Neural crest cell (in vitro differentiated cells): ENCODE data around the gene OGA. TPM values are rescaled to one million over a fixed set of nuclear protein-coding genes. Genes with fewer than 3 reads are reported as not detected.

ENCODE experiments used
- DNase-seq: peaks from one replicate; pipeline ENCODE4 v3.0.0; 2021; ENCODE audit warnings: low read depth, mixed read lengths, low spot score
- H3K27ac Mint-ChIP-seq: one replicate; pipeline ENCODE4 v1.8.0; 2021; ENCODE audit warnings: mild to moderate bottlenecking, mixed read lengths; ENCODE audit not compliant: unreplicated experiment
- H3K27me3 Mint-ChIP-seq: 2 replicates; pipeline ENCODE4 v1.8.0; 2021; ENCODE audit warnings: low read depth, mild to moderate bottlenecking, mixed read lengths
- H3K36me3 Mint-ChIP-seq: 2 replicates; pipeline ENCODE4 v1.8.0; 2021; ENCODE audit warnings: low read depth, mild to moderate bottlenecking, mixed read lengths
- H3K4me1 Mint-ChIP-seq: 2 replicates; pipeline ENCODE4 v1.8.0; 2021; ENCODE audit warnings: mixed read lengths
- H3K4me3 Mint-ChIP-seq: one replicate; pipeline ENCODE4 v1.8.0; 2021; ENCODE audit warnings: mild to moderate bottlenecking, mixed read lengths
- H3K9me3 Mint-ChIP-seq: 2 replicates; pipeline ENCODE4 v1.8.0; 2021; ENCODE audit warnings: mixed read lengths
- total RNA-seq: library from RNA; stranded (reverse); gene quantifications from 2 replicates; pipeline ENCODE4 v1.2.1, GENCODE V29; 2021
- TF ChIP-seq, protein P1 (sequence below): fragments of 200-600 bp; sonication (generic); conservative IDR thresholded peaks from 2 replicates; pipeline ENCODE4 v1.5.0; 2021; ENCODE audit warnings: antibody characterized with exemption, mild to moderate bottlenecking

Gene OGA
- total RNA-seq, 1 donor from 2014 or later = 102 TPM

DNA sequence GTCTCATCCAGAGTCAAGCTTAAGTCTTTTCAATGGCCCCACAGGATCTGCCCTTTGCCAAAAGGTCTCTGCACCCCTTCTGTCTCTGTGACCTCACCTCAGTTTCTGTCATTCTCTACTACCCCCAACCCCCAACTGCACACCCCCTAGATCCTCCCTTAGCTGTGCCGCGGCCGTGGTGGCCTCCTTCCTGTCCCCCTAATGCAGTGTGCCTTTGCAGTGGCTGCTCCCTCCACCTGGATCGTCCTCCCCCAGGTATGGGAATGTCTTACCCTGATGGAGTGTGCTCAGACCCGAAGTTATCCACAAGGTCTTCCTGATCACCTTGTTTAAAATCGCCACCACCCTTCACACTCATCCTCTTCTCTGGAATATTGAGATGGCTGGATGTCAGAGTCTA, 51.9 kb downstream of the OGA start:
- H3K27me3 Mint-ChIP-seq = peaks cover 83% of the 10 kb centered on the region
- DNase-seq = no peak
- H3K9me3 Mint-ChIP-seq = no peaks in the 10 kb centered on the region
- H3K36me3 Mint-ChIP-seq = no peaks in the 10 kb centered on the region
- H3K27ac Mint-ChIP-seq = no peak overlapping the region
- TF ChIP-seq, protein P1, sequence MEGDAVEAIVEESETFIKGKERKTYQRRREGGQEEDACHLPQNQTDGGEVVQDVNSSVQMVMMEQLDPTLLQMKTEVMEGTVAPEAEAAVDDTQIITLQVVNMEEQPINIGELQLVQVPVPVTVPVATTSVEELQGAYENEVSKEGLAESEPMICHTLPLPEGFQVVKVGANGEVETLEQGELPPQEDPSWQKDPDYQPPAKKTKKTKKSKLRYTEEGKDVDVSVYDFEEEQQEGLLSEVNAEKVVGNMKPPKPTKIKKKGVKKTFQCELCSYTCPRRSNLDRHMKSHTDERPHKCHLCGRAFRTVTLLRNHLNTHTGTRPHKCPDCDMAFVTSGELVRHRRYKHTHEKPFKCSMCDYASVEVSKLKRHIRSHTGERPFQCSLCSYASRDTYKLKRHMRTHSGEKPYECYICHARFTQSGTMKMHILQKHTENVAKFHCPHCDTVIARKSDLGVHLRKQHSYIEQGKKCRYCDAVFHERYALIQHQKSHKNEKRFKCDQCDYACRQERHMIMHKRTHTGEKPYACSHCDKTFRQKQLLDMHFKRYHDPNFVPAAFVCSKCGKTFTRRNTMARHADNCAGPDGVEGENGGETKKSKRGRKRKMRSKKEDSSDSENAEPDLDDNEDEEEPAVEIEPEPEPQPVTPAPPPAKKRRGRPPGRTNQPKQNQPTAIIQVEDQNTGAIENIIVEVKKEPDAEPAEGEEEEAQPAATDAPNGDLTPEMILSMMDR = no peak
- no peaks in the 10 kb centered on the region for H3K4me1 Mint-ChIP-seq
- no peak overlapping the region for H3K4me3 Mint-ChIP-seq

DNA sequence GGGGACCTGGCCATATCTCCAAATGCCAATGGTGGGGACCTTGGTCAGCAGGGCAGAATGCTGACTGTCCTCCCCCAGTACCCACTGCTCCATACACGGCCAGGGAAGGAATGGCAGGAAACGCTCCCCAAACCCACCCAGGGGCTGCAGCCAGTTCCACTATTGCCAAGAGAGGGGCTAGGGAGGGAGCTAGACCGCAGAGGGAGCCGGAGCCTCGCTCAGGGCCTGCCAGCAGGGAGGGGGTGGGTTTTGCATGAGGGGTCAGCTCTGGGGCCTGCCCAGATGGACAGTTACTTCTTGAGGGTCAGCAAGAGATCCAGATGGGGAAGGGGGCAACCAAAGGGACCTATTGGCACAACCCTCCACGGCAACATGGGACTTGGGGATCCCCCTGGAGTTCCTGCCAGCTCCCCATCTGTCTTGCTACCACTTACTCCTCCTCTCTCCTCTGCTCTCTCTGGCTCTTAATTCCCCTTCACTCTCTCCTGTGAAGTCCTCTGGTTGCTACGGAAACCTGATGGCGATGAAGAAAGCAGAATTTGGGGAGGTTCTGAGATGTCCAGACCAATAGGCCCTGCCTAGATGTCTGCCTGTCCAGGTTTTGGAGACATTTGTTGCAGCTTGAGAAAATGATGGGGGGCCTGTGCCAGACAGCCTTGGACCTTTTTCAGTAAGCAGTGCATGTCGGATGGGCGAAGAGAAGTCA, 55.0 kb downstream of the OGA start:
- no peaks in the 10 kb centered on the region for H3K4me1 Mint-ChIP-seq
- H3K27me3 Mint-ChIP-seq = peaks cover 90% of the 10 kb centered on the region
- H3K36me3 Mint-ChIP-seq = no peaks in the 10 kb centered on the region
- H3K9me3 Mint-ChIP-seq = no peaks in the 10 kb centered on the region
- H3K4me3 Mint-ChIP-seq = no peak overlapping the region
- TF ChIP-seq, protein P1 = no peak
- no peak overlapping the region for H3K27ac Mint-ChIP-seq
- no peak for DNase-seq

DNA sequence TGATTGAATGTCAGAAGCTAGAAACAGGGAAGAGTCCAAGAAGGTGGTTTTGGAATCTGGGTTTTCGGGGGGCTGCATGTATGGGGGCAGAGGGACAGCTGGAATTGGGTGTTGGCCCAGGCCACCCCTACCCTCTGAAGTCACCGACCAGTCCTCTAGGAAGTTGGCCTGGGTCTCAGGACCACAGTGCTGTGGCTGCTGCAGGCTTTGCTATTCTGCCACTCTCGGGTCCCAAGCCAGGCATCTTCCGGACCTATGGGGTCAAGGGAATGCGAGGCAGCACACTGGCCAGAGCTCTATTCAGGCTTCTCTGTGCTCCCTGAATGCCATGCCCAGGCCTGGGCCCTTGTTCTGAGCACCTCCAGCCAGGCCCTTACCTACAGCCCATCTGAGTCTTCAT, 55.5 kb downstream of the OGA start:
- no peak overlapping the region for H3K4me3 Mint-ChIP-seq
- no peaks in the 10 kb centered on the region for H3K4me1 Mint-ChIP-seq
- no peak for DNase-seq
- no peaks in the 10 kb centered on the region for H3K36me3 Mint-ChIP-seq
- peaks cover 90% of the 10 kb centered on the region for H3K27me3 Mint-ChIP-seq
- H3K9me3 Mint-ChIP-seq = no peaks in the 10 kb centered on the region
- TF ChIP-seq, protein P1 = no peak
- no peak overlapping the region for H3K27ac Mint-ChIP-seq

DNA sequence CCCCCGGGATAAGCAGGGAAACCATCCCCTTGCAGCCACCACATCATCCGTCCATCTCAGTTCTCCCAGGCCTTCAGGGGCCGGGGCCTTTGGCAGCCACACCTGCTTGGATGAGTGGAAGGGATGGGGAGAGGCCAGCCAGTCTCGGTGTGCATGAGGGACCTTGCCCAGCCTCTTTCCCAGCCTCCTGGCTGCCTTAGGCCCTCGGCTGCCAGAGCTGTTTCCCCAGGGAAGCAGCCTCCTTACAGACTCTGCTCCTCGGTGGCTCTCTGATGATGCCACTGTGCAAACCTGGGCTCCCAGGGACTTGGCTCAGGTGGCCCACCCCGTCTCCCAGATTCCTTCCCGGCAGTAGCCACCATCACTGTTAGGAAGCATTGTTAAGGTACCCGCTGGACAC, 57.0 kb downstream of the OGA start:
- TF ChIP-seq, protein P1 = no peak
- no peak for DNase-seq
- Mint-ChIP-seq H3K4me3 (no peak overlapping the region), H3K9me3 (no peaks in the 10 kb centered on the region), H3K27me3 (peaks cover 87% of the 10 kb centered on the region), H3K27ac (no peak overlapping the region), H3K4me1 (no peaks in the 10 kb centered on the region), H3K36me3 (no peaks in the 10 kb centered on the region)

DNA sequence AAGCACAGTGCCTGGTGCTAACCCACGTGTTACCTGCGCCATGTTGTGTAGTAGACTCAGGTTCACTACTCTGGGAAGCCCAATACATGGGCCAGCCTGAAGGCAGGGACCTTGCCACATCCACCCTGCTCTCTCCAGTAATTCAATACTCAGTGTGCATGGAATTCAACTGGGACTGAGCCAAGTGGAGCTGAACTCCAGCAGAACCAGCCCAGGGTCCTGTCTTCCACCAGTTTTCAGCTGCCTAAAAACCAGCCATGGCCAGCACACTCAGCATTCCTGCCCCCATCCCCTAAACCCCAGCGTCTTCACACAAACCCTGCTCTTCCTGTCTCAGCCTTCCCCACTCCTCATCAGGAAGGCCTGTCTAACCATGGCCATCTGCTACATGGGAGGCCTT, 57.7 kb downstream of the OGA start:
- Mint-ChIP-seq H3K9me3 (no peaks in the 10 kb centered on the region), H3K27me3 (peaks cover 87% of the 10 kb centered on the region), H3K36me3 (no peaks in the 10 kb centered on the region), H3K27ac (no peak overlapping the region), H3K4me3 (no peak overlapping the region), H3K4me1 (no peaks in the 10 kb centered on the region)
- TF ChIP-seq, protein P1 = no peak
- DNase-seq = no peak
